Measurements from ENCODE around the gene ARHGAP44.
"Not testable (repeated sequence)": the region's sequence is repeated elsewhere in the genome, so short reads cannot be mapped to it uniquely, and the experiment has no call there.

ARHGAP44 gene

DNA sequence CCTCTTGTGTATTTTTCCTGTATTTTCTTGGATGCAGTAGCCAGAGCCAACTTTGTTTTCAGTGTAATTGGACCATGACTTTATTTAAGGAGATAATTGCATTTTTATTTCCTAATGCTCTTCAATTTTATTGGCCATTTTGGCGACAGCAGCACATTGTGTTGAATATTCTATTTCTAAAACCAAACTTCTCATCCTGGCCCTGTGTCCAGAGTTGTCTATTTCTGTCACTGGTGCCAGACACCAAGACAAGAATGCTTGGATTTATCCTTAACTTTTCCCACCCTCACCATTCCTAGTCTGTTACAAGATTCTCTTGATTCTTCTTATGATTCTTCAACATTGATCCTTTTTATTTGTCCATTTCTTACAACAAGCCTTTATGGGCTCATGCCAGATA, 37.1 kb downstream of the ARHGAP44 start:
- no peak for DNase-seq

- DNase-seq, result no peak
Observed at GRCh38 chr17:12830777-12831247, 41.5 kb downstream of the ARHGAP44 start.

GRCh38 chr17:12831839-12832238, 42.5 kb downstream of the ARHGAP44 start:
- DNase-seq, result no peak

- no peak for DNase-seq
Observed at GRCh38 chr17:12839042-12839441, 49.7 kb downstream of the ARHGAP44 start.

DNA sequence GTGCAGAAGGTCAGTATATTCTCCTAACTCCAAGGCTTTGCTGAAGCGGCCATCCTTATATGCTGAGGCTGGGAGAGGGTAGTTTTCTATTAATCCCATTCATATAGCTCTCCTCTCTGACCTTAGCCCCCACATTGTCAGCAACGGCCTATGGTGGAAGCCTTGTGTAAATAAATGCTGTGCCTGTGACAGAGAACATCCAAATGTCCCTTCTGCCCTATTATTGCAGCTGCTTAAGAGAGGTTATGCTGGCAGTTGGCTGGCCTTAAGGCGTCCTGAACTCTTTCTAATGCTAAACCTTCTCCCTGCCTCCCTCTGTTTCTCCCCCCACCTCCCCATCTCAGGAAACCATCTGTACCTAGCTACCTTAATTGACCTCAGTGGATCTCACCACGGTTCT, 53.6 kb downstream of the ARHGAP44 start:
- DNase-seq, result no peak

DNA sequence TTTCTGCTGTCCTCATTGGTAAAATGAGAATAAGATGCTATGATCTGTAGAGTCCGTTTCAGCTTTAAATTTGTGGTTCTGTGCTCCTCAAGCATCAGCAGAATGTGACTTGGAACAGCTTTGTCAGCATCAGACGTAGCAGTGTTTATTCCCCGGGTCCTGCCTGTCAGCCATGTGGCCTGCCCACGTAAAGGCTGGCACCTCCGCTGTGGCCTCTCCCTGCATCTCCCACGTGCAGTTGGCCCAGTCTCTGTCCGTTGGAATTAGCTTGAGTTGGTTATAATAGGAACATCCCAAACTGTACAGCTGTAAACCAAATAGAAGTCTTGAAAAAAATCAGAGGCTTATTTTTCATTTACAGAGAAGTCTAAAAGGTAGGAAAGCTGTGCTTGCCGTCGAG, 61.7 kb downstream of the ARHGAP44 start:
- DNase-seq, result no peak

GRCh38 chr17:12851901-12852435, 62.7 kb downstream of the ARHGAP44 start:
- no peak for DNase-seq

GRCh38 chr17:12853921-12854320, 64.6 kb downstream of the ARHGAP44 start:
- no peak for DNase-seq

GRCh38 chr17:12856416-12856815, 67.1 kb downstream of the ARHGAP44 start:
- DNase-seq, result no peak

GRCh38 chr17:12857592-12857991, 68.3 kb downstream of the ARHGAP44 start:
- DNase-seq, result no peak

GRCh38 chr17:12859520-12859919, 70.2 kb downstream of the ARHGAP44 start:
- DNase-seq, result no peak

- no peak for DNase-seq
Observed at GRCh38 chr17:12865769-12866168, 76.5 kb downstream of the ARHGAP44 start.

DNA sequence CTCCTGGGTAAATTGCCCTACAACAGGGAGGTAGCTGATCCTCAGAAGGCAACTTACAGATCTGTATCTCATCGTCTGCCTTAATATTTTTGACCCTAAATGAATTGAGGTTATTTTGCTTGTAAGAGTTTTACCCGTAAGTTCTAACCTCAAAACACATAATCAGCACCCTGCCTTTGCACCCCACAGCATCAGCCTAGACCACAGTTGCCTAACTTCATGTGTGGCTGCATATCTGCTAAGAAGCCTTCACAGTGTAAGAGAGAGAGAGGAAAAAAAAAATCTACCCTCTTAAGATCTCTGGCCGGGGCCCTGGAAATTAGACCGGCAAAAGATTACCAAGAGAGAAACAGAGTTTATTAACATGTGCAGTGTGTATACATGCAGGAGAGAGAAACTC, 76.9 kb downstream of the ARHGAP44 start:
- no peak for DNase-seq

- no peak for DNase-seq
Observed at GRCh38 chr17:12867726-12868125, 78.4 kb downstream of the ARHGAP44 start.

DNA sequence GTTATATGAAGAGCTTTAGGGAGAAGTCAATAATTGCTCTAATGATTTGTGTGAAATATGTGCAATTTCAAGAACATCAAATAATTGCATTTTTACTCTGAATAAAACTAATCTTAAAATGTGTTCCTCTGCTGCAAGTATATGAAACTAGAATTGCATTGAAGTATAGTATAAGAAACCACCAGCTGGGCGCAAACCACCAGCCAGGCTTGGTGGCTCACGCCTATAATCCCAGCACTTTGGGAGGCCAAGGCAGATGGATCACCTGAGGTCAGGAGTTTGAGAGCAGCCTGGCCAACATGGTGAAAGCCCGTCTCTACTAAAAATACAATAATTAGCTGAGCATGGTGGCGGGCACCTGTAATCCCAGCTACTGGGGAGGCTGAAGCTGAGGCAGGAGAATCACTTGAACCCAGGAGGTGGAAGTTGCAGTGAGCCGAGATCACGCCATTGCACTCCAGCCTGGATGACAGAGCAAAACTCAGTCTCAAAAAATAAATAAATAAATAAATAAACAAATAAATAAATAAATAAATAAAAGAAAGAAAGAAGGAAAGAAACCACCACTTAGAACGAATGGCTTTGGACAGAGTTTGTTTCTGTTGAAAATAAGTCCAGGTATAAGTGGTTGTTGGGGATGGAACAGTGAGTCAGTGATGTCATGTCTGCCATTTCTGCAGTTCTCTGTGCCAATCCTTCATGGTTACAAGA, 84.3 kb downstream of the ARHGAP44 start:
- not testable (repeated sequence) for DNase-seq

DNA sequence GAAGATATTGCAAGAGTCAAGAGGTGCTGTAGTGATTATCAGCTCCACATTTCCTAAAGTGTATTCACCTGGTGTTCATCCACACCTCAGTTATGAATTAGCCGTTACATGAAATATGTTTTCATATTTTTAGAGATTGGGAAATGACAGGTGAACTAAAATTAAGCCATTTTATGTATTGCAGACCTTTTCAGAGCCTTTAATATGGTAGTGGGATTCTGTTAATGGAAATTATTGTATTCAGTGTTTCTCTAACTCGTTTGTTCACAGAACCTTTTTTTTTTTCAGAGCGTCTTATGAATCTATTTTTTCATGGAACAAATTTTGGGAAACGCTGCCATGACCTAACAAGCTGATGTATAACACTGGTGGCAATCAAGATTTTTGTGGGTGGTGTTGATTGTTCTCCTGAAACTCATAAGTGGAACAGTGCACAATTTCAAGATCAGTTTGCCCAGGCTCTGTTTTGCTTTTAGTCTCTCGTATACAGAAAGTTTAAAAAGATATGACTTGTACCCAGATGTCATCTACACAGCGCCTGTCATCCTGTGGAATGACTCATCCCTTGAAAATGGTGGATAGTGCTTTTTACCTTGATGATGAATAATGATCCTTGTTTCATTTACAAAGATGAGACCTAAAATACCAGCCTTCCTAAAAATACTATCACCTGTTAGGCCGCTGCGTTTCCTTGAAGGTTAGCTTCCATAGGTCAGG, 88.8 kb downstream of the ARHGAP44 start:
- DNase-seq, result no peak

- not testable (repeated sequence) for DNase-seq
Observed at GRCh38 chr17:12879096-12879495, 89.8 kb downstream of the ARHGAP44 start.

DNA sequence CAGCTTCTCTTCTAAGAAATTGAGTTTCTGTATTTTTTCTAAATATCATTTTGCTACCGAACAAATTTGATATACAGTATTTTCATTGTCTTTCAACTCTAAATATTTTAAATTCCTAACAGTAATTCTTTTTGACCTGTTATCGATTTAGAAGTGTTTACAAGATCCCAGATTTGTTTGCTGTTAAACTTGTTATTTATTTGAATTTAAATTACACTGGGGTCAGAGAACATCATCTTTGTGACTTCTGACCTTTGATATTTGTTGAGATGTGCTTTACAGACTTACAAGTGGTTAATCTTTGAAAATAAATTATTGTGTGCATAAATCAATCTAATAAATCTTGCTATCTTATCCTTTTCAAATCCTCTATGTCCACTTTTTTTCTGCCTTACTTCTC, 94.2 kb downstream of the ARHGAP44 start:
- no peak for DNase-seq

GRCh38 chr17:12887088-12887487, 97.8 kb downstream of the ARHGAP44 start:
- DNase-seq, result no peak

GRCh38 chr17:12896180-12896785, 107.0 kb downstream of the ARHGAP44 start:
- no peak for DNase-seq

- no peak for DNase-seq
Observed at GRCh38 chr17:12898110-12898509, 108.8 kb downstream of the ARHGAP44 start.

DNA sequence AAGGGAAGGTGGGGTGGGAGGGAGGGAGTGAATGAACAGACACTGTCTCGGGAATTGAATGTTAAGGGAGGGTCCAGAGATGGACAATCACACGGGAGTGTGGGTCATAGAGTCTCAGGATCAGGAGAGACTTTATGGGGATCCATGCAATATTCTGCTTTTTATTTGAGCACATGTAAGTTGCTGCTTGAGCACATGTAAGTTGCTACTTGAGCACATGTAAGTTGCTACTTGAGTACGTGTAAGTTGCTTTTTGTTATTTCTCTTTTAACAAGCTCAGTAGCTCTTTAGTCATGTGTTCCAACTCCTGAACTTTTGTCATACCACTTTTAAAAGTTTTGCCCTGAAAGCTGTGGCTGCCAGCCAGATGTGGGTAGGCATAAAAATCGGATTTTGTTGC, 110.3 kb downstream of the ARHGAP44 start:
- DNase-seq, result no peak

- no peak for DNase-seq
Observed at GRCh38 chr17:12900474-12900873, 111.2 kb downstream of the ARHGAP44 start.

- DNase-seq, result no peak
Observed at GRCh38 chr17:12902046-12902445, 112.7 kb downstream of the ARHGAP44 start.
